Smooth muscle cell of the coronary artery (primary cell): ENCODE data around the gene MNDA. TPM values are rescaled to one million over a fixed set of nuclear protein-coding genes. Genes with fewer than 3 reads are reported as not detected.

ENCODE experiments used
- total RNA-seq: library from RNA; depleted of rRNA; stranded (reverse); fragments of >200 nt; gene quantifications from 2 replicates; pipeline ENCODE4 v1.2.3, GENCODE V29; 2014; ENCODE audit warnings: low replicate concordance

MNDA gene
- not detected in 2 replicates for total RNA-seq

DNA sequence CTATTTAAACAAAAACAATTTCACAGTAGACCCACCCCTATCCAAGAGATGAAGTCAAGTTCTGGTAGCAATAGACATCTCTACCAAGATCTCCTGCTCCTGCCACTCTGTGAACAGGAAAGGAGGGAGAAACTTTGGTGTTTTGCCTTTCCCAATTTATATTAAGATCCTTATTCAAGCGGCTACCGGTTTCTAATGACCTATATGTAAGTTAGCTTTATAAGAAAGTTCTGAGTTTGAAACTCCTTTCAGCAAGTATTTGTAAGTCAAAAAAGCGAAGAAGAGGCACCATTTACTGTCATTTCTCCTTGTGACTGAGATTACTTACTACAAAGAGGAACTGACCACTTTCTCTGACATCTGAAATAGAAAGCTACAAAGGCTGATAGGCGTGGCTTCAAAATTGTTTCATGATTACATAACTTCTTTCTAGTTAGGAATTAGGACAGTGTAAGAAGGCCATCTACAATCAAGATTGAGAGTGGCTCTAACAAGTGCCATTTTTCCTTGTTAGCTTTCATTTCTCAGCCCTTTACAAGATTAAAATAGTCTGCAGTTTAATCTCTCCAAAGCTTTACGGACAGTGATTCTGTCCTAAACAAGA lies at the start of gene MNDA:
TSS of gene MNDA (plus strand) at position 448 of the 604 bp plus-strand sequence. CDS start 10,803 bp downstream, outside the sequence.

Other genes with a start within 250 kb of the MNDA start
- not detected in 2 replicates for gene OR10Z1, start 226.1 kb upstream of the MNDA start, total RNA-seq
- 0.12 TPM in 1 of 2 replicates, not detected in the other for gene SPTA1, start 144.6 kb upstream of the MNDA start, total RNA-seq
- gene OR6K2, start 130.7 kb upstream of the MNDA start, total RNA-seq = not detected in 2 replicates
- not detected in 2 replicates for gene OR6K3, start 110.6 kb upstream of the MNDA start, total RNA-seq
- not detected in 2 replicates for gene OR6K6, start 76.6 kb upstream of the MNDA start, total RNA-seq
- not detected in 2 replicates for gene OR6N1, start 59.2 kb upstream of the MNDA start, total RNA-seq
- not detected in 2 replicates for gene OR6N2, start 50.1 kb upstream of the MNDA start, total RNA-seq
- gene PYHIN1, start 100.2 kb downstream of the MNDA start, total RNA-seq = 0.47 TPM in 1 of 2 replicates, not detected in the other
- 43.4 and 96.5 TPM in 2 replicates for gene IFI16, start 178.6 kb downstream of the MNDA start, total RNA-seq
- not detected in 2 replicates for gene AIM2, start 245.4 kb downstream of the MNDA start, total RNA-seq